ENCODE data around the gene TMEM109.

GRCh38 chr11:60878245-60879101, 35.5 kb upstream of the TMEM109 start:
- TF ChIP-seq POLR2A (IDR thresholded peaks at IDR 0.05; ENCODE audit: low read length) = no peak
- no peak for TF ChIP-seq GATA1 (IDR thresholded peaks at IDR 0.05; ENCODE audit: low read depth, low read length)
